Measurements from ENCODE around the gene ZNHIT2.
"Not testable (repeated sequence)": the region's sequence is repeated elsewhere in the genome, so short reads cannot be mapped to it uniquely, and the experiment has no call there.

The ZNHIT2 gene

GRCh38 chr11:65119670-65119995 lies 2.1 kb upstream of the ZNHIT2 start:
- no peak for DNase-seq (ENCODE audit: low read depth)

GRCh38 chr11:65118891-65119669 lies 1.6 kb upstream of the ZNHIT2 start:
- DNase-seq (ENCODE audit: low read depth): not testable (repeated sequence)

- no peak for DNase-seq (ENCODE audit: low read depth)
These were observed 766 bp upstream of the ZNHIT2 start for GRCh38 chr11:65118097-65118837.

- DNase-seq (ENCODE audit: low read depth): peak; percentile 61
These were observed 913 bp downstream of the ZNHIT2 start for GRCh38 chr11:65116370-65117205.

GRCh38 chr11:65115361-65116082 lies 2.0 kb downstream of the ZNHIT2 start:
- no peak for DNase-seq (ENCODE audit: low read depth)

- DNase-seq (ENCODE audit: low read depth): no peak
These were observed 2.8 kb downstream of the ZNHIT2 start for GRCh38 chr11:65114538-65115171.

- no peak for DNase-seq (ENCODE audit: low read depth)
These were observed 3.7 kb downstream of the ZNHIT2 start for GRCh38 chr11:65113839-65114238.

GRCh38 chr11:65113361-65113756 lies 4.1 kb downstream of the ZNHIT2 start:
- no peak for DNase-seq (ENCODE audit: low read depth)

- peak; percentile 32 for DNase-seq (ENCODE audit: low read depth)
These were observed 4.7 kb downstream of the ZNHIT2 start for GRCh38 chr11:65112546-65113360.

- DNase-seq (ENCODE audit: low read depth): peak; percentile 92
These were observed 5.6 kb downstream of the ZNHIT2 start, which contains the start of gene TM7SF2 for GRCh38 chr11:65111744-65112545. Gene TM7SF2, plus strand, starts transcription at chr11:65111872. Its CDS starts 144 bp downstream, at chr11:65112016.

- DNase-seq (ENCODE audit: low read depth): no peak
These were observed 6.2 kb downstream of the ZNHIT2 start for GRCh38 chr11:65111159-65111743.

- DNase-seq (ENCODE audit: low read depth): peak; percentile 79
These were observed 7.1 kb downstream of the ZNHIT2 start for GRCh38 chr11:65110354-65110861.

- DNase-seq (ENCODE audit: low read depth): no peak
These were observed 8.0 kb downstream of the ZNHIT2 start for GRCh38 chr11:65109231-65110198.

- DNase-seq (ENCODE audit: low read depth): no peak
These were observed 8.9 kb downstream of the ZNHIT2 start for GRCh38 chr11:65108469-65109123.

GRCh38 chr11:65107751-65108468 lies 9.6 kb downstream of the ZNHIT2 start:
- no peak for DNase-seq (ENCODE audit: low read depth)

GRCh38 chr11:65107078-65107477 lies 10.4 kb downstream of the ZNHIT2 start:
- DNase-seq (ENCODE audit: low read depth): no peak

- DNase-seq (ENCODE audit: low read depth): no peak
These were observed 12.9 kb downstream of the ZNHIT2 start for GRCh38 chr11:65104628-65105027.

All from EH (cell line).